HepG2 (cell line): ENCODE results near the gene SRD5A1. TPM values are rescaled to one million over a fixed set of nuclear protein-coding genes. Genes with fewer than 3 reads are reported as not detected.

Experiments
- ATAC-seq: fragments of 200-7000 bp; cut with Tn5 transposase; 3 replicates; pipeline ENCODE4 v1.9.1; 2020; ENCODE audit warnings: mild to moderate bottlenecking, moderate library complexity
- BruUV-seq: library from RNA; stranded (reverse); fragments of 400-500 nt; replicated peaks from 2 replicates; lab custom pipeline; 2021; lab: Mats Ljungman, UMichigan
- CTCF ChIA-PET: fragments of 300-600 bp; formaldehyde crosslinking; extraction: SDS; loops from one replicate; lab custom pipeline; 2021; ENCODE audit warnings: low total read pairs, inconsistent platforms, low intra/inter-chr PET ratio; lab: Yijun Ruan, JAX
- POLR2A ChIA-PET: fragments of 350-600 bp; sonication (Branson Sonifier 250); formaldehyde crosslinking; loops from one replicate; lab custom pipeline; 2020; ENCODE audit warnings: antibody characterized with exemption, inconsistent platforms; lab: Yijun Ruan, JAX
- DNase-seq: peaks from one replicate; pipeline ENCODE4 v3.0.0-alpha.2; 2015; ENCODE audit warnings: low spot score
- FAIRE-seq: peaks from 3 replicates; lab custom pipeline; 2011; peaks lifted over from hg19 to GRCh38; lab: Jason Lieb, UNC
- H2AFZ ChIP-seq: one replicate; pipeline ENCODE4 v1.6.1; 2011; ENCODE audit warnings: low read length, inconsistent platforms
- H3K27ac ChIP-seq: fragments of 300-600 bp; 3 replicates; pipeline ENCODE4 v1.8.0; 2011; ENCODE audit warnings: mixed run types, mild to moderate bottlenecking, mixed read lengths, low read length, inconsistent platforms; ENCODE audit not compliant: insufficient read depth; ENCODE audit errors: extremely low read length
- H3K27me3 ChIP-seq, 2 experiments: fragments of 200-600 bp in 1 of 2; 2 replicates in 1 of 2; 3 replicates in 1 of 2; pipeline versions ENCODE4 v1.6.0 to v1.8.0; 2011; ENCODE audit warnings: low read length in 2 of 2, mild to moderate bottlenecking in 2 of 2, moderate library complexity in 2 of 2, inconsistent platforms in 1 of 2; ENCODE audit not compliant: insufficient read depth in 2 of 2, control insufficient read depth in 1 of 2
- H3K36me3 ChIP-seq, 2 experiments: fragments of 200-600 bp in 1 of 2; replicated peaks in 1 of 2; 2 replicates in 1 of 2; 3 replicates in 1 of 2; pipeline versions ENCODE4 v1.5.1 to v1.8.0; 2011; ENCODE audit warnings: low read length in 2 of 2, inconsistent platforms in 1 of 2; ENCODE audit not compliant: insufficient read depth in 2 of 2, control insufficient read depth in 1 of 2
- H3K4me1 ChIP-seq: 2 replicates; pipeline ENCODE4 v1.5.1; 2012; ENCODE audit warnings: low read length, inconsistent platforms; ENCODE audit not compliant: insufficient read depth
- H3K4me2 ChIP-seq: 2 replicates; pipeline ENCODE4 v1.6.0; 2011; ENCODE audit warnings: low read depth, low read length, inconsistent platforms
- H3K4me3 ChIP-seq, 3 experiments: fragments of 200-600 bp in 1 of 3; sonication (generic), shearing (Covaris generic) in 1 of 3; replicated peaks in 1 of 3; 2 replicates each; pipeline ENCODE4 v1.5.1; 2011 to 2016; ENCODE audit warnings: low read length in 3 of 3, inconsistent platforms in 2 of 3, low read depth in 2 of 3, mild to moderate bottlenecking in 2 of 3, control low read depth in 1 of 3, mixed read lengths in 1 of 3; ENCODE audit not compliant: insufficient read depth in 1 of 3
- H3K79me2 ChIP-seq: one replicate; pipeline ENCODE4 v1.6.1; 2011; ENCODE audit warnings: low read length, inconsistent platforms; ENCODE audit not compliant: insufficient read depth
- H3K9ac ChIP-seq: 2 replicates; pipeline ENCODE4 v1.6.0; 2011; ENCODE audit warnings: mild to moderate bottlenecking, low read depth, low read length, inconsistent platforms; ENCODE audit not compliant: insufficient read depth
- H3K9me3 ChIP-seq: 2 replicates; pipeline ENCODE4 v1.5.1; 2012; ENCODE audit warnings: mild to moderate bottlenecking, low read length
- H4K20me1 ChIP-seq: 2 replicates; pipeline ENCODE4 v1.6.0; 2011; ENCODE audit warnings: inconsistent platforms, mild to moderate bottlenecking, low read length, moderate library complexity; ENCODE audit not compliant: insufficient read depth
- HNF4A ChIP-seq: sonication (generic); formaldehyde crosslinking; IDR thresholded peaks from 2 replicates; pipeline ENCODE4 v1.4.0; 2020; ENCODE audit warnings: missing genetic modification reagents
- WGBS: methylation state at CpG from one replicate; pipeline ENCODE4 v1.1.6; 2017; ENCODE audit warnings: low lambda C conversion rate; 5-methylcytosine and 5-hydroxymethylcytosine counted together
- in situ Hi-C: cut with HindIII; loops from 2 replicates; pipeline ENCODE4 v1.10.0; 2017; ENCODE audit warnings: low pct_unique_long_range_greater_than_20kb; ENCODE audit not compliant: extremely low pct_ligation_motif_present
- intact Hi-C: fragments of 100-400 bp; cut with micrococcal nuclease; formaldehyde crosslinking; loops from one replicate; pipeline ENCODE4 v1.10.0; 2022; ENCODE audit not compliant: unreplicated experiment
- polyA plus RNA-seq, 8 experiments: library from polyadenylated mRNA; depleted of rRNA in 3 of 8; stranded (reverse) in 7 of 8; unstranded in 1 of 8; fragments of >200 nt; fragmentation: Illumina TruSeq in 4 of 8; extraction: Trizol in 4 of 8; gene quantifications; 2 replicates each; pipeline versions ENCODE4 v1.2.1 to v1.2.3, GENCODE V29; 2011 to 2016; ENCODE audit warnings: low read depth in 4 of 8, missing spikeins in 1 of 8, mixed read lengths in 1 of 8; ENCODE audit not compliant: insufficient read depth in 1 of 8
- total RNA-seq, 5 experiments: library from RNA; depleted of rRNA; stranded (reverse); fragments of >200 nt; fragmentation: Illumina TruSeq; extraction: Trizol; gene quantifications; 2 replicates each; pipeline ENCODE4 v1.2.3, GENCODE V29; 2016; ENCODE audit warnings: low read depth in 1 of 5
- TF ChIP-seq, protein P1 (sequence below): sonication (generic); formaldehyde crosslinking; IDR thresholded peaks from one replicate; pipeline ENCODE4 v1.5.1; 2020; ENCODE audit warnings: mild to moderate bottlenecking, missing genetic modification reagents; ENCODE audit errors: not compliant biosample characterization

The SRD5A1 gene
- total and polyA plus RNA-seq, 2 of the 13 experiments (the other 11 are each of a cell fraction or from before 2014, with no cell fraction given), result 6.1 to 9.9 TPM

DNA sequence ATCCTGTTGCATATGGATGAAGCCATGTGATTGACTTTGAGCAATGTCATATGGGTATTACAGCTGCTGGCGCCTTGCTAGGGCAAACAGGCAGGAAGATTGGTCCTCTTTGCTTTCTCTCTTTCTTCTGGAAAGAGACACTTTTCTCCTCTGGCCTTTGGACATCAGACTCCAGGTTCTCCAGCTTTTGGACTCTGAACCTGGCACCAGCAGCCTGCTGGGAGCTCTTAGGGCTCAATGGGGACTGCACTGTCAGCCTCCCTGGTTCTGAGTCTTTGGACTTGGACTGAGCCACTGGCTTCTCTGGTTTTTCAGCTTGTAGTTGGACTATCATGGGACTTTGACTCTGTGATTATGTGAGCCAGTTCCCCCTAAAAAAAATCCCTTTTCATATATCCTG, 45.1 kb downstream of the SRD5A1 start:
- ChIA-PET CTCF (no interaction called here), POLR2A (no interaction called here)
- no peak overlapping the region for H3K27ac ChIP-seq
- DNase-seq (no peak), FAIRE-seq (no peak), ATAC-seq (peak; percentile 29; the same call in 1 of the 3 replicates)
- no TSS peak for BruUV-seq
- no peaks in the 10 kb centered on the region; the same call in 1 of the 2 replicates for H3K9me3 ChIP-seq
- H3K4me2 ChIP-seq, result no peak overlapping the region
- no peaks in the 10 kb centered on the region for H3K27me3 ChIP-seq
- no peak overlapping the region for H3K9ac ChIP-seq
- H4K20me1 ChIP-seq, result no peaks in the 10 kb centered on the region
- H3K79me2 ChIP-seq, result no peaks in the 10 kb centered on the region
- in situ Hi-C loops (no loop called here), intact Hi-C loops (no loop called here)
- no peaks in the 10 kb centered on the region for H3K36me3 ChIP-seq
- H2AFZ ChIP-seq, result no peak overlapping the region
- 67% methylated on average over 1 of the region's 1 CpG for WGBS
- peak; percentile 44 for TF ChIP-seq HNF4A (CRISPR knock-in tag)
- TF ChIP-seq, protein P1, sequence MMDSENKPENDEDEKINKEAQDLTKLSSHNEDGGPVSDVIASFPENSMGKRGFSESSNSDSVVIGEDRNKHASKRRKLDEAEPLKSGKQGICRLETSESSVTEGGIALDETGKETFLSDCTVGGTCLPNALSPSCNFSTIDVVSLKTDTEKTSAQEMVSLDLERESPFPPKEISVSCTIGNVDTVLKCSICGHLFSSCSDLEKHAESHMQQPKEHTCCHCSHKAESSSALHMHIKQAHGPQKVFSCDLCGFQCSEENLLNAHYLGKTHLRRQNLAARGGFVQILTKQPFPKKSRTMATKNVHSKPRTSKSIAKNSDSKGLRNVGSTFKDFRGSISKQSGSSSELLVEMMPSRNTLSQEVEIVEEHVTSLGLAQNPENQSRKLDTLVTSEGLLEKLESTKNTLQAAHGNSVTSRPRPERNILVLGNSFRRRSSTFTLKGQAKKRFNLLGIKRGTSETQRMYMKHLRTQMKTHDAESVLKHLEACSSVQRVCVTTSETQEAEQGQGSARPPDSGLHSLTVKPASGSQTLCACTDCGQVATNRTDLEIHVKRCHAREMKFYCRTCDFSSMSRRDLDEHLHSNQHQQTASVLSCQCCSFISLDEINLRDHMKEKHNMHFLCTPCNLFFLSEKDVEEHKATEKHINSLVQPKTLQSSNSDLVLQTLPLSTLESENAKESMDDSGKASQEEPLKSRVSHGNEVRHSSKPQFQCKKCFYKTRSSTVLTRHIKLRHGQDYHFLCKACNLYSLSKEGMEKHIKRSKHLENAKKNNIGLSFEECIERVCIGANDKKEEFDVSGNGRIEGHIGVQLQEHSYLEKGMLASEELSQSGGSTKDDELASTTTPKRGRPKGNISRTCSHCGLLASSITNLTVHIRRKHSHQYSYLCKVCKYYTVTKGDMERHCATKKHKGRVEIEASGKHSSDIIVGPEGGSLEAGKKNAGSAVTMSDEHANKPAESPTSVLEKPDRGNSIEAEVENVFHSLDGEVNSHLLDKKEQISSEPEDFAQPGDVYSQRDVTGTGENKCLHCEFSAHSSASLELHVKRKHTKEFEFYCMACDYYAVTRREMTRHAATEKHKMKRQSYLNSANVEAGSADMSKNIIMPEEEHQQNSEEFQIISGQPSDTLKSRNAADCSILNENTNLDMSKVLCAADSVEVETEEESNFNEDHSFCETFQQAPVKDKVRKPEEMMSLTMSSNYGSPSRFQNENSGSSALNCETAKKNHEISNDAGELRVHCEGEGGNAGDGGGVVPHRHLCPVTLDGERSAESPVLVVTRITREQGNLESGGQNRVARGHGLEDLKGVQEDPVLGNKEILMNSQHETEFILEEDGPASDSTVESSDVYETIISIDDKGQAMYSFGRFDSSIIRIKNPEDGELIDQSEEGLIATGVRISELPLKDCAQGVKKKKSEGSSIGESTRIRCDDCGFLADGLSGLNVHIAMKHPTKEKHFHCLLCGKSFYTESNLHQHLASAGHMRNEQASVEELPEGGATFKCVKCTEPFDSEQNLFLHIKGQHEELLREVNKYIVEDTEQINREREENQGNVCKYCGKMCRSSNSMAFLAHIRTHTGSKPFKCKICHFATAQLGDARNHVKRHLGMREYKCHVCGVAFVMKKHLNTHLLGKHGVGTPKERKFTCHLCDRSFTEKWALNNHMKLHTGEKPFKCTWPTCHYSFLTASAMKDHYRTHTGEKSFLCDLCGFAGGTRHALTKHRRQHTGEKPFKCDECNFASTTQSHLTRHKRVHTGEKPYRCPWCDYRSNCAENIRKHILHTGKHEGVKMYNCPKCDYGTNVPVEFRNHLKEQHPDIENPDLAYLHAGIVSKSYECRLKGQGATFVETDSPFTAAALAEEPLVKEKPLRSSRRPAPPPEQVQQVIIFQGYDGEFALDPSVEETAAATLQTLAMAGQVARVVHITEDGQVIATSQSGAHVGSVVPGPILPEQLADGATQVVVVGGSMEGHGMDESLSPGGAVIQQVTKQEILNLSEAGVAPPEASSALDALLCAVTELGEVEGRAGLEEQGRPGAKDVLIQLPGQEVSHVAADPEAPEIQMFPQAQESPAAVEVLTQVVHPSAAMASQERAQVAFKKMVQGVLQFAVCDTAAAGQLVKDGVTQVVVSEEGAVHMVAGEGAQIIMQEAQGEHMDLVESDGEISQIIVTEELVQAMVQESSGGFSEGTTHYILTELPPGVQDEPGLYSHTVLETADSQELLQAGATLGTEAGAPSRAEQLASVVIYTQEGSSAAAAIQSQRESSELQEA (CRISPR knock-in tag), result no peak
- no peaks in the 10 kb centered on the region; the same call in 1 of the 2 replicates for H3K4me1 ChIP-seq
- no peak overlapping the region for H3K4me3 ChIP-seq
